Mesothelial cell of epicardium (in vitro differentiated cells): ENCODE results near the gene MAN1C1. TPM values are rescaled to one million over a fixed set of nuclear protein-coding genes. Genes with fewer than 3 reads are reported as not detected.

Experiments used
- DNase-seq, 2 experiments: peaks; one replicate each; pipeline ENCODE4 v3.0.0; 2021; ENCODE audit warnings: low spot score in 2 of 2; ENCODE audit not compliant: unreplicated experiment in 2 of 2
- H3K27ac Mint-ChIP-seq: 2 replicates; pipeline ENCODE4 v1.8.0; 2021; ENCODE audit warnings: mixed read lengths
- H3K27me3 Mint-ChIP-seq: 2 replicates; pipeline ENCODE4 v1.8.0; 2021; ENCODE audit warnings: low read depth, mixed read lengths
- H3K36me3 Mint-ChIP-seq: 2 replicates; pipeline ENCODE4 v1.8.0; 2021; ENCODE audit warnings: mixed read lengths
- H3K4me1 Mint-ChIP-seq: 2 replicates; pipeline ENCODE4 v1.8.0; 2021; ENCODE audit warnings: mixed read lengths
- H3K4me3 Mint-ChIP-seq: 2 replicates; pipeline ENCODE4 v1.8.0; 2021; ENCODE audit warnings: mild to moderate bottlenecking, moderate library complexity, mixed read lengths
- H3K9me3 Mint-ChIP-seq: 2 replicates; pipeline ENCODE4 v1.8.0; 2021; ENCODE audit warnings: mixed read lengths
- total RNA-seq: library from RNA; stranded (reverse); gene quantifications from 3 replicates; pipeline ENCODE4 v1.2.1, GENCODE V29; 2021
- TF ChIP-seq, protein P1 (sequence below): fragments of 200-600 bp; sonication (generic); IDR thresholded peaks from one replicate; pipeline ENCODE4 v1.5.0; 2021; ENCODE audit warnings: antibody characterized with exemption; ENCODE audit not compliant: unreplicated experiment

Gene MAN1C1
- total RNA-seq, 1 donor from 2014 or later: 3.2 TPM

DNA sequence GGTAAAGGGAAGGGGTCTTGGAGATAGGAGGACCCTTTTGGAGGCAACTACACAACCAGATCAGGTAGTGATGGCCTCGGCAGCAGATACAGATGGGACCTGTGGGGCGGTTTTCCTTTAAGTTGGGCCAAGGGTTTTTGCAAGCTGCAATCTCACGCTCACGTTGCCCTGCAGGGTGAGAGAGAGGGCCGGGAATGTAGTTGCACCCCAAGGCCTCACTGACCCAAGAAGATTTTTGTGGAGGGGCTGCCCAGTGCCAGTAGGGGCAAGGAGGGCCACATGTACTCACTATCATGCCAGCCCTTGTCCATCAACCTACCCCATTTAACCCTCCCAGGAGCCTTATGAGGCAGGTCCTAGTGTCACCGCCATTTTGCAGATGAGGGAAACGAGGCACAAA lies 125.7 kb downstream of the MAN1C1 start:
- Mint-ChIP-seq H3K27ac (no peak overlapping the region), H3K27me3 (peaks cover 30% of the 10 kb centered on the region), H3K36me3 (no peaks in the 10 kb centered on the region), H3K4me3 (no peak overlapping the region), H3K9me3 (no peaks in the 10 kb centered on the region), H3K4me1 (no peaks in the 10 kb centered on the region)
- no peak for DNase-seq
- TF ChIP-seq, protein P1, sequence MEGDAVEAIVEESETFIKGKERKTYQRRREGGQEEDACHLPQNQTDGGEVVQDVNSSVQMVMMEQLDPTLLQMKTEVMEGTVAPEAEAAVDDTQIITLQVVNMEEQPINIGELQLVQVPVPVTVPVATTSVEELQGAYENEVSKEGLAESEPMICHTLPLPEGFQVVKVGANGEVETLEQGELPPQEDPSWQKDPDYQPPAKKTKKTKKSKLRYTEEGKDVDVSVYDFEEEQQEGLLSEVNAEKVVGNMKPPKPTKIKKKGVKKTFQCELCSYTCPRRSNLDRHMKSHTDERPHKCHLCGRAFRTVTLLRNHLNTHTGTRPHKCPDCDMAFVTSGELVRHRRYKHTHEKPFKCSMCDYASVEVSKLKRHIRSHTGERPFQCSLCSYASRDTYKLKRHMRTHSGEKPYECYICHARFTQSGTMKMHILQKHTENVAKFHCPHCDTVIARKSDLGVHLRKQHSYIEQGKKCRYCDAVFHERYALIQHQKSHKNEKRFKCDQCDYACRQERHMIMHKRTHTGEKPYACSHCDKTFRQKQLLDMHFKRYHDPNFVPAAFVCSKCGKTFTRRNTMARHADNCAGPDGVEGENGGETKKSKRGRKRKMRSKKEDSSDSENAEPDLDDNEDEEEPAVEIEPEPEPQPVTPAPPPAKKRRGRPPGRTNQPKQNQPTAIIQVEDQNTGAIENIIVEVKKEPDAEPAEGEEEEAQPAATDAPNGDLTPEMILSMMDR: no peak

DNA sequence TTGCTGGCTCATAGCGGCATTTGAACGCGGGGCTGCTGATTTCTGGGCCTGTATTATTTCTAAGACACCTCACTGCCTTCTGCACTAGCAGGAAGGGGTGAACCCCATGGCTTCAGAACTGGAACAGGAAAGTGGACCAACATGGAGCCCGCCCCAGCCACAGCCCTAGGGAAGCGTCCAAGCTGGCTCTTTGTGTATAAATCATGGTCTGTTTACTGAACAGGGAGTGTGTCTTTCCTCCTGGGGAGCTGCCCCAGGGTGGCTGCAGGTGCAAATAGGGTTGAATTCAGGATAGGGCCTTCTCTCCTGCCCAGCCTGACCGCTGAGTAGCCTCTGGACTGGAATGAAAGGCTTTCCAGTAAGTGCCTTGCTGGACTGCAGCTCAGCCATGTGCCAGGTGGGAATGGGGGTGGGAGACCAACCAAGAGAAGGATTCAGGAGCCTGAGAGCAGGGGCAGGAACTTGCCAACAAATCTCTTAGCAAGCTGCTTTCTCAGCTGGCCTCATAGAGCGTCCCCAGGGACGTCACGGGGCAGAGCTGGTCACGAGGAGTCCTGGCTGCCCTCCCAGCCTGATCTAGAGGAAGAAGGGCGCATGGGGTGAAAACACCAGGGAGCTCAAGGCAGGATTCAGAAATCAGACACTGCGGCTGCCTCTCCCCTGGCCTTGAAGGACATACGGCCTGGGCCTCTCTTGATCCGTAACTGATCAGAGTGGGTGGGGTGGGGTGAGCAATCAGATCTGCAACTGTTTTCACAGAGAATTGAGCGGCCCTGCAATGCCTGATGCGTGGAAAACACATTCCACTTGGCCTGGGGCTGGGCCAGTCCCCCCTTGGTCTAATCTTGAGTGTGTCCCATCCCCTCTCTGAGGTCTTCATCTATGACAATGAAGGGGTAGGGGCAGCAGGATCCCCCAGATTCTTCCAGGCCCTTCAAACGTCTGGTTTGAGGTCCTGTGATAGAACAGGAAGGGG lies 126.9 kb downstream of the MAN1C1 start:
- H3K4me1 Mint-ChIP-seq: peaks cover 6% of the 10 kb centered on the region
- no peaks in the 10 kb centered on the region for H3K36me3 Mint-ChIP-seq
- DNase-seq: no peak
- H3K9me3 Mint-ChIP-seq: no peaks in the 10 kb centered on the region
- H3K4me3 Mint-ChIP-seq: no peak overlapping the region
- TF ChIP-seq, protein P1: no peak
- H3K27me3 Mint-ChIP-seq: peaks cover 28% of the 10 kb centered on the region
- H3K27ac Mint-ChIP-seq: no peak overlapping the region

DNA sequence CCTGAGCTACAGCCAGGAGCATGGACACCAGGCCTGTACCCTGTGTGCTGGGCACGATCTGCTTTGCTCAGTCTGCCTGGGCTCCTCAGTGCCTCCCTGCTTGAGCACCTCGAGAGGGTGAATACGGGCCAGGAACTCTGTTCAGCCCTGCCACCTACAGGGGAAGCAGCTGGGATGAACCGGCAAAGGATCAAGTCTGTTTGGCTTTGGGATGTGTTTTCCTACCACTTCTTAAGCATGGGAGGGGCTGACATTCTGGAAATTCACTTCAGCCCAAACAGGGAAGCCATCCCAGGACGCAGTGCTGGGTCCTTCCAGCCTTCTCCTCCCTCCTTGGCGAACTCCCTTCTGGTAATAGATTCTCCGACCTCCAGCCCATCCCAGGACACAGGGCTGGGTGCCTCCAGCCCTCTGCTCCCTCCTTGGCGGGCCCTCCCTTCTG lies 127.6 kb downstream of the MAN1C1 start:
- TF ChIP-seq, protein P1: no peak
- Mint-ChIP-seq H3K27ac (no peak overlapping the region), H3K4me1 (peaks cover 11% of the 10 kb centered on the region), H3K27me3 (peaks cover 28% of the 10 kb centered on the region), H3K9me3 (no peaks in the 10 kb centered on the region), H3K36me3 (no peaks in the 10 kb centered on the region), H3K4me3 (no peak overlapping the region)
- DNase-seq: no peak

DNA sequence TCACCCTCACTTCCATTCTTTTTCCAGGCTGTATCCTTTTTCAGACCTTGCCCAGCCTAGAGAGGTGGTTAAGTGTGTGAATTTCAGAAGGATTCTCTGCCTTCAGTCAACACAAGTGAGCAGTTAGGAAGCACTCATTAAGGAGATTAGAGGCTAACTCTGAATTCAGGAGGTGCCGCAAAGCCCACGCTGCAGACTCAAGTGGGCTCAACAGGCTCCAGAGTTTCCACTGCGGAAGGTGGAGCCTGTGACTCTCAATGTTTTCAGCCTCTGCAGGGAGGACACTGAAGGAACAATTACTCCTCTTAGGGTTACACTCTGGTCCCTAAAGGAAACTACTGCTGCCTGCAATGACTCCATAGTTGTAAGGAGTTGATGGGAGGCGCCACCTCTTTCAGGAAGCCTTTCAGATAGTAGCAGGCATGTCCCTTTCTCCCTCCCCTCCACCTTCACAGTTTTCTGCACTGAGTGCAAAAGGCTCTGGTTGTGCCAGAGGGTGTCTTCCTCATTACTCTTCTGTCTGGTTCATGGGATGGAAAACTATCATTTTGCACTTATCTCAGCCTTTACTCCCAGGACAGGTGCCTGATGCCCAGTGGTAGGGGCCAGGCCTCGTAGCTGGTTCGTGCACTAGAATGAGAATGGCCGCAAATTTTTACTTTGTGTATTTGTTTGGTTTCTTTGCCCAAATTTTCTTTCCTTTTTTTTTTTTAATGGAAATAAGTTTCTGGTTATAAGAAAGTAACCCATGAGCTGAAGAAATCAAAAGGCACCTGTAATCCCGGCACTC lies 128.2 kb downstream of the MAN1C1 start:
- H3K4me1 Mint-ChIP-seq: peaks cover 15% of the 10 kb centered on the region
- TF ChIP-seq, protein P1: no peak
- H3K36me3 Mint-ChIP-seq: no peaks in the 10 kb centered on the region
- H3K27me3 Mint-ChIP-seq: peaks cover 28% of the 10 kb centered on the region
- no peaks in the 10 kb centered on the region for H3K9me3 Mint-ChIP-seq
- H3K27ac Mint-ChIP-seq: no peak overlapping the region
- DNase-seq: no peak
- H3K4me3 Mint-ChIP-seq: no peak overlapping the region

DNA sequence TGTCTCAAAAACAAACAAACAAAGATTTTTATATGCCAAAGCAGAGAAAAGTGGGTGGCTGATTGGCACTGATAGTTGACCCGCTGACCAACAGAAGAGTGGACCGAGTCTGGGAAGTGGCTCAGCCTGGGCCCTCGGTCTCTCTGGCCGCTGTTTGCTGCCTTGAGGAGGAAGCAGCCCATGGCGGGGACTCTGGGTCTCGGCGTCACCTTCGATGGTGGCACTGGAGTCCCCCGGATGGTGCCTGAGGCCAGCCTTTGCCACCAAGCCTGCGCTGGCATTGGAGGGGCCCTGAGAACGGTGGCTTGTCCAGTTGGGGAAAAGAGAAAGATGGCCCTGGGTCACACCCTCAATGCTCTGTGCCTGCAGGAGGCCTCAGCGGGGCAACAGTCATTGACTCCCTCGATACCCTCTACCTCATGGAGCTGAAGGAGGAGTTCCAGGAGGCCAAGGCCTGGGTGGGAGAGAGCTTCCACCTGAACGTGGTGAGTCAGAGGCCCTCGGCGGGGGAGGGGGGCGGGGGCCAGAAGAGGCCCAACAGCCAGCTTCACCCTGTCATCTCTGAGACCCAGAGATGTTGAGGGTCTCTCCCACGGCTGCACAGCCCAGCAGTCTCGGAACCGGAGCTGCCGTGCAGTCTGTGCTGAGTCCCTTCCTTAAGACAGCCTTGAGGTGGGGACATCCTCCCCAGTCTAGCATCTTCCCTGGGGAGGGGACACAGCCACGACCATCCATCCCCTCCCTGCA lies 129.9 kb downstream of the MAN1C1 start:
- TF ChIP-seq, protein P1: no peak
- Mint-ChIP-seq H3K4me3 (no peak overlapping the region), H3K27me3 (peaks cover 23% of the 10 kb centered on the region)

More for the DNA sequence above, 129.9 kb downstream of the MAN1C1 start:
- Mint-ChIP-seq H3K4me1 (peaks cover 15% of the 10 kb centered on the region), H3K36me3 (no peaks in the 10 kb centered on the region), H3K27ac (no peak overlapping the region), H3K9me3 (no peaks in the 10 kb centered on the region)
- DNase-seq: no peak
